ENCODE measurements around the gene ANTKMT.
"Not testable (repeated sequence)": the region's sequence is repeated elsewhere in the genome, so short reads cannot be mapped to it uniquely, and the experiment has no call there.

The ANTKMT gene

DNA sequence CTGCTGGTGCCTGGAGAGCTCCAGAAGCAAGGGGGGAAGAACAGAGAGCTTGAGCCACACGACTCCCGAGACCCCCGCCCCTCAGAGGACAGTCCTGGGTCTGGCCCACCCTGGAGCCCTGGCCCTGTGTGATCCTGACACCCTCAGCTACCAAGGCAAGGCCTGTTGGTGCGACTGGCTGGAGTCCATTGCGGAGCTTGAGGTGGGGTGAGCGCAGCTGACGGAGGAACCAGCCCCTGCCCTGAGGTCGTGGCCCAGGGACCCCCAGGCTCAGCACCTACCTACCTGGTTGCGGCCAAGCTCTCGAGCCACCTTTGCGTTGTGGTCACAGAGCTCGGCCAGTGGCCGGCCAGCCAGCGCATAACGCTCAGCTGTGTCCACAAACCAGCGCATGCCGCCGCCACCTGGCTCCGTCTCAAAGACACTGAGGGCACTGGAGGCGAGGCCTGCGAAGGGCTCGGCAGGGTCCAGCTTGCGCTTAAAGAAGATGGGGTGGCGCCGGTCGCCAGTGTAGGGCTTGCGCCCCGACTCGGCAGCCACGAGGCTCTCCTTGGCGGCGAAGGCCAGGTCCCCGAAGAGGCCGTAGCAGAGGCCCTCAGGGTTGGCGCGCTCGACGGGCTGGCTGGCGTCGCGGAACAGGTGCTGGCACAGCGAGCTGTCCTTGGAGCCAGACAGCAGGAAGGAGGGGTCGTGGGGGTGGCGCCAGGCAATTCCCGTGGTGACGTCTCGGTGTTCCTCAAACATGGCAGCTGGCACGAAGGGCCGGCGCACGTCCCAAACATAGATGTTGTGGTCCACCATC lies 34.3 kb upstream of the ANTKMT start:
- TF ChIP-seq, protein P1, sequence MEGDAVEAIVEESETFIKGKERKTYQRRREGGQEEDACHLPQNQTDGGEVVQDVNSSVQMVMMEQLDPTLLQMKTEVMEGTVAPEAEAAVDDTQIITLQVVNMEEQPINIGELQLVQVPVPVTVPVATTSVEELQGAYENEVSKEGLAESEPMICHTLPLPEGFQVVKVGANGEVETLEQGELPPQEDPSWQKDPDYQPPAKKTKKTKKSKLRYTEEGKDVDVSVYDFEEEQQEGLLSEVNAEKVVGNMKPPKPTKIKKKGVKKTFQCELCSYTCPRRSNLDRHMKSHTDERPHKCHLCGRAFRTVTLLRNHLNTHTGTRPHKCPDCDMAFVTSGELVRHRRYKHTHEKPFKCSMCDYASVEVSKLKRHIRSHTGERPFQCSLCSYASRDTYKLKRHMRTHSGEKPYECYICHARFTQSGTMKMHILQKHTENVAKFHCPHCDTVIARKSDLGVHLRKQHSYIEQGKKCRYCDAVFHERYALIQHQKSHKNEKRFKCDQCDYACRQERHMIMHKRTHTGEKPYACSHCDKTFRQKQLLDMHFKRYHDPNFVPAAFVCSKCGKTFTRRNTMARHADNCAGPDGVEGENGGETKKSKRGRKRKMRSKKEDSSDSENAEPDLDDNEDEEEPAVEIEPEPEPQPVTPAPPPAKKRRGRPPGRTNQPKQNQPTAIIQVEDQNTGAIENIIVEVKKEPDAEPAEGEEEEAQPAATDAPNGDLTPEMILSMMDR (IDR thresholded peaks at IDR 0.05; ENCODE audit: low read depth, low read length, missing control alignments): no peak
- no peak for DNase-seq (ENCODE audit: low read depth)
- no peak overlapping the region for H3K4me3 ChIP-seq (ENCODE audit: low read depth, low read length)

DNA sequence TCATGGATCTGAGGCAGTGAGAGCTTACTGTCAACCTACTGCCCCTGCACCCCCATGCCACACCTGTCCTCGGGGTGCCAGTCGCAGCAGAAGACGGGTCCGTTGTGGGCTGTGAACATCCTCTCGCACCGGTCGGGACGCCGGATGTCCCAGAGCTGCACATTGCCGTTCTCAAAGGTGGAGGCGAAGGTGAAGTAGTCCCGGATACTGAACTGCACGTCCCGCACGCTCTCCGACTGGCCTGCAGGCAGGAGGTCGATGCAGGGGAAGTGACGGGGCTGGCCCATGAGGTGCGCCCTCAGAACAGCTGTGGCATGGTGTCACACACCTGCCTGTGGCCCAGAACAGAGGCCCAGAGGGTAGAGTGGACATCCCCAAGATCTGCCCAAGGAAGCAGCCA lies 33.4 kb upstream of the ANTKMT start:
- TF ChIP-seq, protein P1 (IDR thresholded peaks at IDR 0.05; ENCODE audit: low read depth, low read length, missing control alignments): no peak
- no peak for DNase-seq (ENCODE audit: low read depth)
- H3K4me3 ChIP-seq (ENCODE audit: low read depth, low read length): no peak overlapping the region

DNA sequence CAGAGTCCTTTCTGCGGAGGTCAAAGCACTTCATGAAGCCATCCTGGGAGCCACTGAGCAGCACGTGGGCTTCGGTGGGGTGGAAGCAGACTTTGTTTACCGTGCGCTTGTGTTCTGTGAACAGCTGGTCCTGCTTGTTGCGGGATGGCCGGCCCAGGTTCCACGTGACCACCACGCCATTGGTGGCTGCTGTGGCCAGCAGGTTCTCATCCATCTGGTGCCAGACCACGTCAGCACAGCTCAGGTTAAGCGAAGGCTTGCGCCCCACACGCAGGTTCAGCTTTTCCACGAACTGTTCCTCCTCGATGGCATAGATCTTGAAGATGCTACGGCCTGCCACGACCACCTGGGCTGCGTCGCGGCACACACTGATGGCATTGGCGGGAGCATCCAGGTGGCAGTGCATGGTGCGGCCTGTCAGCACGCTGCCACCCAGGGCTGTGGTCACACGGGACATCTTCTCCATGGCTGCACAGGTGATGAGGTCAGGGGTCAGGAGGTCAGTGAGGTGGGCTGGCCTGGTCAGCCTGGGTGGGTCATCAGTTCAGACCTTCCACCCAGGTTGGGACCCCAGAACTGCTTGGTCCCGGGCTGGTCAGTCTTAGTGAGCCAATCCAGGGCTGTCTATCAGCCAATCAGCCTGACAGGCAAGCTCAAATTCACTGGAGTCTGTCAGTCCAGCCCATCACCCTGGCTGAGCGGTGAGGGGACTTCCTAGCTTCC lies 31.6 kb upstream of the ANTKMT start:
- H3K4me3 ChIP-seq (ENCODE audit: low read depth, low read length): peak overlapping the region; percentile 96
- TF ChIP-seq, protein P1 (IDR thresholded peaks at IDR 0.05; ENCODE audit: low read depth, low read length, missing control alignments): no peak
- no peak for DNase-seq (ENCODE audit: low read depth)

DNA sequence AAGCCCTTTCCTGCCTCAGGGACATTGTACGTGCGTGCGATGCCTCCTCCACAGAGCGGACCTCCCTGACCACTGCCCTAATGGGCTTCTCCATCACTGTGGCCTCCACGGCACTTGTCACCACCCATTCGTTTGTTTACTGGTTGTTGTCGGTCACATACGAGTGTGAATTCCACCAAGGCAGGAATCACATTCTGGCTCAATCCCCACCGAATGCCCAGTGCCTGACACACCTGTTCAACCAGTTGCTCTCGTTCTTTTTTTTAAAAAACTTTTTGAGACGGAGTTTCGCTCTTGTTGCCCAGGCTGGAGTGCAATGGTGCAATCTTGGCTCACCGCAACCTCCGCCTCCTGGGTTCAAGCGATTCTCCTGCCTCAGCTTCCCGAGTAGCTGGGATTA lies 29.7 kb upstream of the ANTKMT start:
- not testable (repeated sequence) for DNase-seq (ENCODE audit: low read depth); H3K4me3 ChIP-seq (ENCODE audit: low read depth, low read length)

DNA sequence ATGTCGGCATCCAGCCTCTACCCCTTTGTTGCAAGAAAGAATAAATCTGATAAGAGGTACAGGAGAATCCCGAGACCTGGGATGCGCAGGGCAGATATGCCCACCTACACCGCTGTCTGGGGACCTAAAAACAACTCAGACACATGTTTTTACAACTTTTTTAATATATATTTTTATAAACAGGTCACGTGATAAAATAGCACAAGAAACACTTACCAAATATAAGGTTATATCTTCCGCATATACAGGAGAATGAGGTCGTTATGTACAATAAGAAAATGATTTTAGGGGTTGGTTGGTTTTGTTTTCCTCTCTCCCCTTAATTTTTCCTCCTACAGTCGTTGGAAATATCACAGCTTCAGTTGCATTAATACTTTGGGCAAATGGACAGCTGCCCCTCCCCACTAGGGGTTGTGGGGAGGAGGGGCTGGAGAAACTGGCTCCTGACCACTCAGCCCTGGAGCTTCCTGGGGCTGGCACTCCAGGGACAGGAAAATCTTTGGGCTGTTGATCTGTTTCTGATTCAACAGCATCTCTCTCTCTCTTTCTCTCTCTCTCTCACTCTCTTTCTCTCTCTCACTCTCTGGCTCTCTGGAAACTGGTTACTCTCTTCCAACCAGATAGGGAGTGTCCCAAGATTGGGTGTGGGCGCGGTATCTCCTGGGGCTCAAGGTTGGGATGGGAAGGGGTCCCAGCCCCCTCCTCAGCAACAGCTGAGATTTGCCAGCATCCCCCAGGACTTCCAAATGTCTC lies 28.4 kb upstream of the ANTKMT start:
- no peak for DNase-seq (ENCODE audit: low read depth)
- no peak overlapping the region for H3K4me3 ChIP-seq (ENCODE audit: low read depth, low read length)
- TF ChIP-seq, protein P1 (IDR thresholded peaks at IDR 0.05; ENCODE audit: low read depth, low read length, missing control alignments): no peak

DNA sequence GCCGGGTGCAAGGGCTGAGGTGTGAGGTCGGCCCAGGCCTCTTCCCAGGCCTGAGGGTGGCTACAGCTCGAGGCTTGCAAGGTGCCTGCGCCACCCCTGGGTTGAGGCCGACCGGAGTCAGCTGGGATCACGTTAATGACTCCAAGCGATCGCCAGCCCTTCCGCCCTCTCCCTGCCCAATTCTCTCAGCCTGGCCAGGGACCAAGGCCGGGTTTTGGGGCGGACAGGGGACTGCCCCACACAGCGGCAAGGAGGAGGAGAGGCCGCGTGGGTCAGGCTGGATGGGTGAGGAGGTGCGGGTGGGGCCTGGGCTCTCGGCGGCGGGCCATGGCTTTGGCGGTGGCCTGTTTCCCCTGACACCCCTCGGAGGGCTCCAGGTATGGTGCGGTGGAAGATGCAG lies 27.6 kb upstream of the ANTKMT start:
- TF ChIP-seq, protein P1 (IDR thresholded peaks at IDR 0.05; ENCODE audit: low read depth, low read length, missing control alignments): no peak
- no peak overlapping the region for H3K4me3 ChIP-seq (ENCODE audit: low read depth, low read length)
- no peak for DNase-seq (ENCODE audit: low read depth)

DNA sequence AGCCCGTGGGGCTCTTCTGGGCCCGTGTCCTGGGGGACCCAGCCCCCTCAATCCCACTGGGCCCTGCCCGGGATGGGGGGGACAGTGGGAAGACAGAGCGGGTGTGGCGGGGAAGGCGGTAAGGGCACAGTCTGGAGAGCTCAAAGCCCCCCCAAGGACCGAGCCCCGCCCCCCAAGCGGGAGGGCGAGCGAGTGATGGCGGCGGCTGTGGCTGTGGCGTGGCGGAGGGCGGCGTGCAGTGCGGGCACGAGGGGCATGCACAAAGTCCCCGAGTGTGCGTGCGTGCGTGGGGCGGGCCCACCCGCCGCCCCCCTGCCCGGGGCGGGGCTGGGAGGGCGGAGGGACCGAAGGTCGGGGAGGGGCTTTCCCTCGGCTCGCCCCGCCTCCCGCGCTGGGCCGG lies 27.2 kb upstream of the ANTKMT start:
- TF ChIP-seq, protein P1 (IDR thresholded peaks at IDR 0.05; ENCODE audit: low read depth, low read length, missing control alignments): no peak
- no peak for DNase-seq (ENCODE audit: low read depth)
- no peak overlapping the region for H3K4me3 ChIP-seq (ENCODE audit: low read depth, low read length)
